Urinary bladder (tissue), 4 donors: ENCODE data around the gene SKIDA1. TPM values are rescaled to one million over a fixed set of nuclear protein-coding genes. Genes with fewer than 3 reads are reported as not detected.

Experiments used
- DNase-seq: peaks from one replicate; pipeline ENCODE4 v3.0.0-alpha.2; 2015; ENCODE audit errors: extremely low spot score
- H3K27ac ChIP-seq: one replicate; pipeline ENCODE4 v1.5.1; 2013; ENCODE audit warnings: low read depth, mild to moderate bottlenecking, moderate library complexity
- H3K36me3 ChIP-seq: one replicate; pipeline ENCODE4 v1.6.1; 2013; ENCODE audit warnings: mild to moderate bottlenecking, moderate library complexity; ENCODE audit not compliant: insufficient read depth
- H3K4me1 ChIP-seq: one replicate; pipeline ENCODE4 v1.6.1; 2013; ENCODE audit warnings: mild to moderate bottlenecking, moderate library complexity; ENCODE audit not compliant: insufficient read depth
- H3K4me3 ChIP-seq: one replicate; pipeline ENCODE4 v1.5.1; 2013; ENCODE audit warnings: low read depth, low read length
- WGBS: extraction: QIAGEN DNeasy Blood & Tissue Kit; methylation state at CpG from one replicate; pipeline ENCODE4 v1.1.7; 2013; 5-methylcytosine and 5-hydroxymethylcytosine counted together
- polyA plus RNA-seq: library from polyadenylated mRNA; stranded (reverse); fragments of 200-250 nt; gene quantifications from one replicate; pipeline ENCODE4 v1.2.3, GENCODE V29; 2013
- total RNA-seq: library from RNA; depleted of rRNA; stranded (reverse); fragments of >200 nt; gene quantifications from one replicate; pipeline ENCODE4 v1.2.3, GENCODE V29; 2014
- donor health status: healthy with polysubstance abuse.
- donor health status: healthy.

The SKIDA1 gene
- total and polyA plus RNA-seq, 2 donors: 0.61 to 5.0 TPM

GRCh38 chr10:21496343-21497176, 28.9 kb downstream of the SKIDA1 start:
- Histone ChIP-seq H3K36me3 (no peaks in the 10 kb centered on the region), H3K27ac (no peak overlapping the region), H3K4me3 (peak overlapping the region; percentile 73), H3K4me1 (no peaks in the 10 kb centered on the region)
- under 1% methylated on average over 72 of the region's 72 CpGs for WGBS
- no peak for DNase-seq

GRCh38 chr10:21495752-21496342, 29.6 kb downstream of the SKIDA1 start:
- no peaks in the 10 kb centered on the region for H3K4me1 ChIP-seq
- under 1% methylated on average over 58 of the region's 58 CpGs for WGBS
- no peak for DNase-seq
- H3K27ac ChIP-seq: no peak overlapping the region
- H3K36me3 ChIP-seq: no peaks in the 10 kb centered on the region
- peak overlapping the region; percentile 73 for H3K4me3 ChIP-seq

GRCh38 chr10:21495002-21495751, 30.3 kb downstream of the SKIDA1 start:
- Histone ChIP-seq H3K4me1 (no peaks in the 10 kb centered on the region), H3K36me3 (no peaks in the 10 kb centered on the region), H3K4me3 (peak overlapping the region; percentile 73), H3K27ac (no peak overlapping the region)
- under 1% methylated on average over 42 of the region's 42 CpGs for WGBS
- no peak for DNase-seq

GRCh38 chr10:21494191-21495001, 31.1 kb downstream of the SKIDA1 start:
- Histone ChIP-seq H3K4me3 (peak overlapping the region; percentile 73), H3K4me1 (no peaks in the 10 kb centered on the region), H3K36me3 (no peaks in the 10 kb centered on the region), H3K27ac (peak overlapping the region; percentile 12)
- no peak for DNase-seq
- WGBS: 8% methylated on average over 66 of the region's 66 CpGs

GRCh38 chr10:21493784-21494183, 31.7 kb downstream of the SKIDA1 start:
- no peaks in the 10 kb centered on the region for H3K4me1 ChIP-seq
- no peak overlapping the region for H3K27ac ChIP-seq
- no peak for DNase-seq
- WGBS: 72% methylated on average over 9 of the region's 9 CpGs
- no peak overlapping the region for H3K4me3 ChIP-seq
- H3K36me3 ChIP-seq: no peaks in the 10 kb centered on the region

GRCh38 chr10:21492421-21492820, 33.1 kb downstream of the SKIDA1 start:
- DNase-seq: no peak
- Histone ChIP-seq H3K36me3 (no peaks in the 10 kb centered on the region), H3K4me1 (no peaks in the 10 kb centered on the region), H3K27ac (no peak overlapping the region), H3K4me3 (no peak overlapping the region)
- WGBS: 66% methylated on average over 3 of the region's 3 CpGs

GRCh38 chr10:21490711-21491105, 34.8 kb downstream of the SKIDA1 start:
- H3K36me3 ChIP-seq: no peaks in the 10 kb centered on the region
- 84% methylated on average over 2 of the region's 2 CpGs for WGBS
- no peak for DNase-seq
- H3K27ac ChIP-seq: no peak overlapping the region
- no peaks in the 10 kb centered on the region for H3K4me1 ChIP-seq
- no peak overlapping the region for H3K4me3 ChIP-seq

GRCh38 chr10:21490028-21490710, 35.3 kb downstream of the SKIDA1 start:
- Histone ChIP-seq H3K4me3 (no peak overlapping the region), H3K4me1 (no peaks in the 10 kb centered on the region), H3K27ac (no peak overlapping the region), H3K36me3 (no peaks in the 10 kb centered on the region)
- no peak for DNase-seq
- 99% methylated on average over 4 of the region's 4 CpGs for WGBS

GRCh38 chr10:21488957-21489446, 36.5 kb downstream of the SKIDA1 start:
- H3K4me1 ChIP-seq: no peaks in the 10 kb centered on the region
- H3K36me3 ChIP-seq: no peaks in the 10 kb centered on the region
- no peak overlapping the region for H3K27ac ChIP-seq
- DNase-seq: no peak
- WGBS: 79% methylated on average over 5 of the region's 5 CpGs
- no peak overlapping the region for H3K4me3 ChIP-seq

- 57% methylated on average over 6 of the region's 6 CpGs for WGBS
- H3K27ac ChIP-seq: no peak overlapping the region
- no peaks in the 10 kb centered on the region for H3K36me3 ChIP-seq
- H3K4me3 ChIP-seq: no peak overlapping the region
- H3K4me1 ChIP-seq: no peaks in the 10 kb centered on the region
- no peak for DNase-seq
Measured at GRCh38 chr10:21488246-21488956, 37.1 kb downstream of the SKIDA1 start.

- Histone ChIP-seq H3K4me3 (no peak overlapping the region), H3K36me3 (no peaks in the 10 kb centered on the region), H3K4me1 (no peaks in the 10 kb centered on the region), H3K27ac (no peak overlapping the region)
- 98% methylated on average over 10 of the region's 10 CpGs for WGBS
- no peak for DNase-seq
Measured at GRCh38 chr10:21487416-21488180, 37.9 kb downstream of the SKIDA1 start.

GRCh38 chr10:21482821-21483220, 42.7 kb downstream of the SKIDA1 start:
- no peak overlapping the region for H3K4me3 ChIP-seq
- no peak overlapping the region for H3K27ac ChIP-seq
- H3K4me1 ChIP-seq: no peaks in the 10 kb centered on the region
- H3K36me3 ChIP-seq: no peaks in the 10 kb centered on the region
- WGBS: 96% methylated on average over 3 of the region's 3 CpGs
- no peak for DNase-seq
